Renal cortex interstitium (tissue), 11 donors: Measurements from ENCODE around the gene PLXNA2. TPM values are rescaled to one million over a fixed set of nuclear protein-coding genes. Genes with fewer than 3 reads are reported as not detected.

ENCODE experiments used
- DNase-seq, 11 donors: peaks; one replicate each; pipeline ENCODE4 v3.0.0-alpha.2; 2013; ENCODE audit warnings: low read depth in 9 of 11, low spot score in 4 of 11; ENCODE audit errors: extremely low read depth in 1 of 11
- polyA plus RNA-seq, 3 donors: library from polyadenylated mRNA; unstranded; fragments of 120-200 nt; gene quantifications; one replicate each; pipeline ENCODE4 v1.2.1, GENCODE V29; 2013; ENCODE audit not compliant: insufficient read length in 3 of 3

PLXNA2 gene
- polyA plus RNA-seq, 3 donors = 13.7 to 16.6 (median 16.1) TPM

GRCh38 chr1:208159555-208160258, 84.5 kb downstream of the PLXNA2 start:
- peak in 8 of 11 donors; percentile 70 to 90 (median 82) for DNase-seq

GRCh38 chr1:208158640-208159554, 85.3 kb downstream of the PLXNA2 start:
- DNase-seq = no peak

GRCh38 chr1:208157769-208158168, 86.4 kb downstream of the PLXNA2 start:
- no peak for DNase-seq

- no peak for DNase-seq
Observed at GRCh38 chr1:208156741-208157140, 87.4 kb downstream of the PLXNA2 start.

- DNase-seq = no peak
Observed at GRCh38 chr1:208156310-208156709, 87.9 kb downstream of the PLXNA2 start.

- no peak for DNase-seq
Observed at GRCh38 chr1:208154679-208155642, 89.2 kb downstream of the PLXNA2 start.

DNA sequence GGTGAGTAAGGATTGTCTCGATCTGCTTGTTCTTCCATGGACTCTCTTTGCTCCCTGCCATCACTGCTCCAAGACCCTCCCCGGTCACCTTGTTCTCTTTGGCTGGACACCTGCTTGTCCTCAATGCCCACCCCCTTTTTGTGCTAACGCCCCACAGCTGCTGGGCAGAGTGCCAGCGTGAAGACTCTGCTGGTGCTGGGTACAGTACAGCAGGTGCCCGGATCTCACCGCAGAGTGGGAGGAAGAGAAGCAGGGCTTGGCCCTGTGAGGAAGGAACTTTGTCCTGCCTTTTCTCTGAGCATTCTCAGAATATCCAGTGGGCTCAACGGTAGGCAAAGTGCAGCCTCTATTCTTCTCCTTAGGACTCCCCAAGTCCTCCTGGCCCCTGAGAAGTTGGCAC, 90.1 kb downstream of the PLXNA2 start:
- no peak for DNase-seq

GRCh38 chr1:208153386-208153785, 90.8 kb downstream of the PLXNA2 start:
- DNase-seq = no peak

GRCh38 chr1:208151728-208152598, 92.2 kb downstream of the PLXNA2 start:
- DNase-seq = no peak

- no peak for DNase-seq
Observed at GRCh38 chr1:208150833-208151458, 93.2 kb downstream of the PLXNA2 start.

DNA sequence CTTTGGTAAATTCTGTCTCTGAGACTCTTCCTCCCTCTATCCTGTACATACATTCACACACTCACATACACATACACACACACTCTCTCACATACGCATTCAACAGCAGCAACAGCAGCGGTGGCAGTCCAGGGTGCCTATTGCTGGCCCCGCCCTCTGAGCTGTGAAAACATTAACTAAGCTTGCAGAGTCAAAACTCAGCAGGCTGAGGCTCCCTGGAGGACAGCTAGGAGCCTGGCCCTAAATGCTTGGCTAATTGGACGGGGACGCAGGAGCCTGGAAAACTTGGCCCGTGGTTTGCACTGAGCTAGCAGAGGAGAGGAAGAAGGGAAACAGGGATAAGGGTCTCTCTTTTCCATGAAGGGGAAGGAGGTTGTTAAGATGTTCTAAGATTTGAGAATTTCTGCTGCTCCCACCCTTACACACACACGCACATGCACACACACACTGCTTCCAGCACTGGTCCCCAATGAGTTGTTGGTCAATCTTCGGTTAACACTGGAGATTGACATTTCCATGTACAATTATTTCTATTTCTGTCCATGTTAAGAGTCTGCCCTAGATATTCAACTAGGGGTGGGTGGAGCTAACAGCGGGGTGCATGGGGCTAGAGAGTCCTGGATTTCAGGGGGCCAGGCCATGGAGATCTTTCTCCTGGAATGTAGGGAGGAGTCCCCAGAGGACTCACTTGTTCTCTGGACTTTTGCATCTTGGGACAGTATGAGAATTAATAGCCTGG, 94.2 kb downstream of the PLXNA2 start:
- DNase-seq = peak in 4 of 11 donors; percentile 43 to 74 (median 58)

GRCh38 chr1:208149213-208149612, 95.0 kb downstream of the PLXNA2 start:
- no peak for DNase-seq

DNA sequence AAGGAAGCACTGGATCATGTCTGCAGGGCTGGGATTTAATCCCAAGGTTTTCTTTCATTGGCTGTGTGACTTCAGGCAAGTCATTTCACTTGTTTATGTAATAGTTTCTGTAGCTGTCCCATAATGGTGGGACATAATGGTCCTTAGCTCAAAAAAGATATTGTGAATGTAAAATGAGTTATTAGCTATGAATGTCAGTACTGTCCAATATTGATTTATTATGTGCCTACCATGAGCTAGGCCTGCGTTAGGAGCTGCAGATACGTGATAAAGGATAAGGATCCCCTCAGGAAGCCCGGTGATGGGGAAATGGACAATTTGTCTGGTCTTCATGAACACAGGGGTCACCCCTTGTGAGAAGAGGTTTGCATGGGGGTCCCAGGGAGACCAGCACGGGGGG, 95.8 kb downstream of the PLXNA2 start:
- no peak for DNase-seq

- DNase-seq = no peak
Observed at GRCh38 chr1:208146650-208147049, 97.5 kb downstream of the PLXNA2 start.

- DNase-seq = no peak
Observed at GRCh38 chr1:208145167-208145566, 99.0 kb downstream of the PLXNA2 start.

DNA sequence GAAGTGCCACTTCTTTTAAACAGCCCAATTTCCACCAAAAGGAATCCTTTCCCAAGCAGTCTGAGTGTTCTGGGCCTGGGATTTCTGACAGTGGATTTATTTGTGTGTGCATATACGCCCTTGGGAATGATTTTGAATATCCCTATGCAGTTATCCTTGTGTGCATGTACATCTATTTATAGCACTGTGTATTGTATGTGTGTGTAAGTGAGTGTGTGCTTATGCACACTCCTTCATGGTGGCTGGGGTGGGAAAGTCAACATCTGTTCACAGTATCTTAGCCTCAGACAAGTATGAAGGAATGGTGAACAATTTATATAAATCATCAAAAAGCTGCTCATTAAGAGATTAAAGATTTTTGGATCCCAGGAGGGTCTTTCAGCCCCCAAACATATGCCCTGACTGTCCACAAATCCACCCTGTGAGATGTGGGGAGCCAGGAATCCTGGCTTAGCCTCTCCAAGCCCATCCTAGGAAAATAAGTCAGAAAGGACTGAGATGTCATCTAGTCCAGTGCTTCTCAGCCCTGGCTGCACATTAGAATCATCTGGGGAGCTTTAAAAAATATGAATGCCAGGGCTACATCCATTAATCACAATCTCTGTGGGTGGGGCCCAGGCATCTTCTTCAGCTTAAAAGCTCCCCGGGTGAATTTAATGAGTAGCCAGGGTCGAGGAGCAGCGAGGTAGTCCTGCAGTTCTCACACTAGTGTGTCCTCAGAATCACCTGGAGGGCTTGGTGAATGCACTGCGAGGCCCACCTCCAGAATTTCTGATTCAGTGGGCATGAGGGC, 101.4 kb downstream of the PLXNA2 start:
- DNase-seq = no peak
